Kidney tubule cell (primary cell): Measurements from ENCODE around the gene CLSTN1.
A peak's percentile ranks its signal among the peaks of the same experiment; 100 is the strongest.

Experiments
- DNase-seq: peaks from one replicate; pipeline ENCODE4 v3.0.0-alpha.2; 2018; ENCODE audit warnings: low spot score

The CLSTN1 gene

GRCh38 chr1:9711466-9712020 is 112.2 kb downstream of the CLSTN1 start:
- no peak for DNase-seq

GRCh38 chr1:9710037-9710436 is 113.7 kb downstream of the CLSTN1 start:
- DNase-seq: no peak

DNA sequence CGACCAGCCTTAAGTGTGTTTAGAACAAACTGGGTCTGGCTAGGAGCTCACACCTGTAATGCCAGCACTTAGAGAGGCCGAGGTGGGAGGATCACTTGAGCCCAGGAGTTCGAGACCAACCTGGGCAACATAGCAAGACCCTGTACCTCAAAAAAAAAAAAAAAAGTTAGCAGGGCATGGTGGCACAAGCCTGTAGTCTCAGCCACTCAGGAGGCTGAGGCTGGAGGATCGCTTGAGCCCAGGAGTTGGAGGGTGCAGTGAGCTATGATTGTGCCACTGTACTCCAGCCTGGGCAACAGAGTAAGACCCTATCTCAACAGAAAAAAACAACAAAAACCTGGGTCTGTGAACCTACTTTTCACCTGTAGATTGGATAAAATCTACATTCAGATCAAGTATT is 117.6 kb downstream of the CLSTN1 start:
- no peak for DNase-seq

DNA sequence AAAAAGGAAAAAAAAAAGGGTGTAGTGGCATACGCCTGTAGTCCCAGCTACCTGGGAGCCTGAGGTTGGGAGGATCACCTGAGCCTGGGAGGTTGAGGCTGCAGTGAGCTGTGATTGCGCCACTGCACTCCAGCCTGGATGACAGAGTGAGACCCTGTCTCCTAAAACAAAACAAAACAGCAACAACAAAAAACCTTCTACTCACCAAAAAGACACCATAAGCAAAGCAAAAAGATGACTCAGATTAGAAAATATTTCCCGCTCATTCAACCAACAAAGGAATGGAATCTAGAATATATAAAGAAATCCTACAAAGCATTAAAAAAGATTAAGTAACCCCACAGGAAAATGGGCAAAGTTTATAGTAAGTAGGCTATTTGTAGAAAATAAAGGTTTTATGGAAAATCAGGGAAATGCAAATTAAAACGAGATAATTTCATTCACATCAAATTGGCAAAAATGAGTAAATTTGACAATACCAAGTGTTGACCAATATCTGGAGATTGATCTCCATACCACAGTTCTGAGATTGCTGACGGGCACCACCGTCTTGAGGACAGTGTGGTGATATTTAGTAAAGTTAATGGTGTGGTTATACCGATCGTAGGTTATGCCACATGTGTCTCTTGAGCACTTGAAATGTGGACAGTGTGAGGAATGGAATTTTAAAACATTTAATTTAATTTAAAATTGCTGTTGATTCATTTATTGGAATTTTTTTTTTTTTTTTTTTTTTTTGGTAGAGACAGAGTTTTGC is 118.2 kb downstream of the CLSTN1 start:
- DNase-seq: peak; percentile 81

DNA sequence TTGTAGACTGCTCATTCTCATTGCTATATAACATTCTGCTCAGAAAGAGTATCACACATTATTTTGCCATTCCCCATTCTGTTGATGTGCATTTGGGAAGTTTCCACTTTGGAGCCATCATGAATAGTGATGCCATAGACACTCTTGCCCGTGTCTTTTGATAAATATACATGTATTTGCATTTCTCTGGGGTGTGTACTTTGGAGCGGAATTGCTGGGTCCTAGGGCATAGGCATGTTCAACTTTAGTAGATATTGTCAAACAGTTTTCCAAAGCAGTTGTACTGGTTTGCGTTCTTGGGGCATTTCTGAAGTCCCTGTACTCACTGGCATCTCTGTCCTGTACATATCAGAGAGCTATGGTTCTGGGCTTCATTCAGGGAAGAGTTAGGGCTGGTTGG is 120.1 kb downstream of the CLSTN1 start:
- no peak for DNase-seq

- DNase-seq: no peak
These were observed 120.6 kb downstream of the CLSTN1 start for GRCh38 chr1:9703165-9703509.

- peak; percentile 24 for DNase-seq
These were observed 122.1 kb downstream of the CLSTN1 start for GRCh38 chr1:9701665-9702064.

DNA sequence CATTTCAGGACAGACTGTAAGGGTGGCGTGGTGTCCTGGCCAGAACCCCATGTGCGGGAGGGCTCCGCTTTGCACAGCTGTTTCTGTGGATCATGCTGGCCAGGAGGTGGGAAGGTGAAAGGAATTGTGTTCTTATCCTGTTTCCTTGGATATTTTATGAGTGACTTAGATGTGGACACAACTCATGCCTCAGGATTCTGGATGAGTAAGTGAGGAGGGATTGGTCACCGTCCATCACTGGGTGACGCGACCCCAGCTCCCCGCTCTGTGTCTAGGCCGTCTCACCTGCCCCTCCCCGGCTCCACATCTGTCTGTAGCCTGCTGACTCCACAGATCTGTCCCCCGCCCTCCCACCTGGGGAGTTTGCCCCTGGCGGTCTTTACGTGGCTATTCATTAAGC is 123.4 kb downstream of the CLSTN1 start:
- DNase-seq: peak; percentile 98

GRCh38 chr1:9699361-9699760 is 124.4 kb downstream of the CLSTN1 start:
- peak; percentile 82 for DNase-seq

DNA sequence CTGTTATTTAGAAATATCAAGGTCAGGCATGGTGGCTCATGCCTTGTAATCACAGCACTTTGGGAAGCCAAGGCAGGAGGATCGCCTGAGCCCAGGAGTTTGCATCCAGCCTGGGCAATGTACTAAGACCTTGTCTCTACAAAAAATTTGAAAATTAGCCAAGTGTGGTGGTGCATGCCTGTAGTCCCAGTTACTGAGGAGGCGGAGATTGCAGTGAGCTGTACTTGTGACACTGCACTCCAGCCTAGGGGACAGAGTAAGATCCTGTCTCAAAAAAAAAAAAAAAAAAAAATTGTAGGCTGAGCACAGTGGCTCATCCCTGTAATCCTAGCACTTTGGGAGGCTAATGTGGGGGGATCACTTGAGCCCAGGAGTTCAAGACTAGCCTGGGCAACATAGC is 127.0 kb downstream of the CLSTN1 start:
- DNase-seq: peak; percentile 50

GRCh38 chr1:9691691-9692090 is 132.1 kb downstream of the CLSTN1 start:
- peak; percentile 34 for DNase-seq

DNA sequence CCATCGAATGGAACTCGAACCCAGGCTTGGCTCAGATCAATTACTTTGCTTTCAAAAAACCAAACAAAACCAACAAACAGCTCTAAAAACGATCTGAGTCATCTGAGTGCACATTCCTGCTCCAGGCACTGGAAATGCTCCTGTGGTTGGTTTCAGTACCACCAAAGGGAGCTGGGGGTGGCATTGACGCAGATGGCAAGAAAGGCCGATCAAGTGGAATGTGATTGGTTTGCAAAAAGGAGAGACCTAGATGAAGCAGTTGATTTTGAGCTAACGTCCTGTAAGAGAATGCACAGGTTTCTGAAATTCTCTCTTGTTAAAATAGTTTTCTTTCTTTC is 132.7 kb downstream of the CLSTN1 start:
- peak; percentile 70 for DNase-seq

- no peak for DNase-seq
These were observed 133.2 kb downstream of the CLSTN1 start for GRCh38 chr1:9690440-9691107.

DNA sequence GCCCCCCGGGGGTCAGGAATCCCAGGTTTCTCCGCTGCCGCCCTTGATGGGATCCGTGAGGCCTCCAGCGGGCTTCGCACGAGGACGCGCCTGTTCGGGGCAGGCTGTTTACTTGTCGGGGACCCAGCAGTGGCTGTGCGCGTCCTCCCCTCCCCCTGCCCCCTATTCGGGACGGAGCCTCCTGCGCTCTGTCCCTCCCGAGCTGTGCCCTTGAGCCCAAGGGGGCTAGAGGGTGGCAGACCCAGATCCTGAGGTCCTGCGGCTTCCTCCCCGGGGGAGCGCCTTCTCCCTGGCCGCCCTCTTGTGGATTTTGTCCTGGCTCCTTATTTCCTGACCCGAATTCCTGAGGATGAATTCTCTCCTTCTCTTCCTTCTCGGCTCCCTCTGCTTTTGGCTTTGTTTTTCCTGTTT is 133.8 kb downstream of the CLSTN1 start:
- DNase-seq: peak; percentile 49

GRCh38 chr1:9689011-9689706 is 134.6 kb downstream of the CLSTN1 start:
- DNase-seq: peak; percentile 88

DNA sequence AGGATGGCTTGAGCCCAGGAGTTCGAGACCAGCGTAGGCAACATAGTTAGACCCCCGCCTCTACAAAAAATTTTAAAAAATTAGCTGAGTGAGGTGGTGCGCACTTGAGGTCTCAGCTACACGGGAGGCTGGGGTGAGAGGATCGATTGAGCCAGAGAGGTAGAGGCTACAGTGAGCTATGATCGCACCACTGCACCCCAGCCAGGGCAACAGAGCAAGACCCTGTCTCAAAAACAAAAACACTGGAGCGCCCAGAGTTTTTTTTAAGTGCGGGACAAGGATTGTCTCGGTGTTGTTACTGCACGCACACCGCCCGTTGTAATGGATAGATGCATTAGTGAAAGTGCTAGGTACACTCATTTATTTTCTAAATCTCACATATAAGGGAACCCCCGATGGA is 135.2 kb downstream of the CLSTN1 start:
- no peak for DNase-seq

GRCh38 chr1:9687874-9688582 is 135.7 kb downstream of the CLSTN1 start:
- DNase-seq: peak; percentile 58

GRCh38 chr1:9687120-9687873 is 136.5 kb downstream of the CLSTN1 start:
- peak; percentile 98 for DNase-seq

- no peak for DNase-seq
These were observed 139.0 kb downstream of the CLSTN1 start for GRCh38 chr1:9684801-9685200.

GRCh38 chr1:9680828-9681227 is 142.9 kb downstream of the CLSTN1 start:
- DNase-seq: no peak

DNA sequence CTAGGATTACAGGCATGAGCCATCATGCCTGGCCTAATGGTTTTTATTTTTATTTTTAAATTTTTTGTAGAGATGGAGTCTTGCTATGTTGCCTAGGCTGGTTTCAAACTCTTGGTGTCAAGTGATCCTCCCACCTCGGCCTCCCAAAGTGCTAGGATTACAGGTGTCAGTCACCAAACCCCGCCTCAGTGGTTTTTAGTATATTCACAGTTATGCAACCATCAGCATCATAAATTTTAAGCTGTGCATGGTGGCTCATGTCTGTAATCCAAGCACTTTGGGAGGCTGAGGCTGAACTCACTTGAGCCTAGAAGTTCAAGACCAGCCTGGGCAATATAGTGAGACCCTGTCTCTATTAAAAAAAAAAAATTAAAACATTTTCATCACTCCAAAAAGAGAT is 143.7 kb downstream of the CLSTN1 start:
- no peak for DNase-seq
